Measurements from ENCODE around the gene CCDC183. TPM values are rescaled to one million over a fixed set of nuclear protein-coding genes. Genes with fewer than 3 reads are reported as not detected.

Gene CCDC183
- total RNA-seq, 4 donors from 2014 or later = 0.51 to 2.4 (median 1.5) TPM

GRCh38 chr9:136820971-136821825, 25.1 kb downstream of the CCDC183 start:
- TF ChIP-seq CTCF (IDR thresholded peaks at IDR 0.05; ENCODE audit: low read depth) = no peak

- TF ChIP-seq CTCF (IDR thresholded peaks at IDR 0.05; ENCODE audit: low read depth) = no peak
Observed at GRCh38 chr9:136821826-136822544, 25.8 kb downstream of the CCDC183 start.

- no peak for TF ChIP-seq CTCF (IDR thresholded peaks at IDR 0.05; ENCODE audit: low read depth)
Observed at GRCh38 chr9:136823136-136824046, 27.3 kb downstream of the CCDC183 start.

GRCh38 chr9:136824496-136825225, 28.5 kb downstream of the CCDC183 start:
- TF ChIP-seq CTCF (IDR thresholded peaks at IDR 0.05; ENCODE audit: low read depth) = no peak

GRCh38 chr9:136825295-136826187, 29.4 kb downstream of the CCDC183 start:
- TF ChIP-seq CTCF (IDR thresholded peaks at IDR 0.05; ENCODE audit: low read depth) = no peak

- TF ChIP-seq CTCF (IDR thresholded peaks at IDR 0.05; ENCODE audit: low read depth) = no peak
Observed at GRCh38 chr9:136826188-136826541, 30.0 kb downstream of the CCDC183 start.

All from subcutaneous adipose tissue (tissue), 4 donors.